Astrocyte (in vitro differentiated cells and primary cell): ENCODE measurements around the gene TRPV2. TPM values are rescaled to one million over a fixed set of nuclear protein-coding genes. Genes with fewer than 3 reads are reported as not detected.

Experiments
- DNase-seq: peaks from one replicate; pipeline ENCODE4 v3.0.0-alpha.2; 2010; ENCODE audit warnings: low read depth
- FAIRE-seq: peaks from 2 replicates; lab custom pipeline; 2011; peaks lifted over from hg19 to GRCh38; lab: Jason Lieb, UNC
- H2AFZ ChIP-seq: 2 replicates; pipeline ENCODE4 v1.6.0; 2012; ENCODE audit warnings: low read depth, low read length, inconsistent platforms
- H3K27ac ChIP-seq: 2 replicates; pipeline ENCODE4 v1.5.1; 2011; ENCODE audit warnings: low read depth, low read length, inconsistent platforms
- H3K27me3 ChIP-seq: 2 replicates; pipeline ENCODE4 v1.6.0; 2011; ENCODE audit warnings: low read length, inconsistent platforms; ENCODE audit not compliant: insufficient read depth
- H3K36me3 ChIP-seq: 2 replicates; pipeline ENCODE4 v1.5.1; 2011; ENCODE audit warnings: low read length, inconsistent platforms; ENCODE audit not compliant: insufficient read depth
- H3K4me1 ChIP-seq: 2 replicates; pipeline ENCODE4 v1.5.1; 2011; ENCODE audit warnings: low read length, inconsistent platforms; ENCODE audit not compliant: insufficient read depth
- H3K4me2 ChIP-seq: 2 replicates; pipeline ENCODE4 v1.6.0; 2012; ENCODE audit warnings: low read length, inconsistent platforms
- H3K4me3 ChIP-seq: 2 replicates; pipeline ENCODE4 v1.5.1; 2011; ENCODE audit warnings: low read depth, mild to moderate bottlenecking, low read length, inconsistent platforms; ENCODE audit not compliant: insufficient read depth
- H3K79me2 ChIP-seq: 2 replicates; pipeline ENCODE4 v1.6.0; 2012; ENCODE audit warnings: mild to moderate bottlenecking, low read length, inconsistent platforms; ENCODE audit not compliant: insufficient read depth
- H3K9ac ChIP-seq: 2 replicates; pipeline ENCODE4 v1.6.0; 2012; ENCODE audit warnings: mild to moderate bottlenecking, low read length, inconsistent platforms
- H3K9me3 ChIP-seq: 2 replicates; pipeline ENCODE4 v1.5.1; 2012; ENCODE audit warnings: low read depth, mild to moderate bottlenecking, low read length, inconsistent platforms; ENCODE audit not compliant: insufficient read depth
- H4K20me1 ChIP-seq: 2 replicates; pipeline ENCODE4 v1.6.0; 2012; ENCODE audit warnings: low read length, inconsistent platforms; ENCODE audit not compliant: insufficient read depth
- H3K27ac Mint-ChIP-seq: one replicate; pipeline ENCODE4 v1.8.0; 2021; ENCODE audit warnings: mild to moderate bottlenecking, mixed read lengths; ENCODE audit not compliant: unreplicated experiment
- H3K27me3 Mint-ChIP-seq: one replicate; pipeline ENCODE4 v1.8.0; 2021; ENCODE audit warnings: low read depth, mixed read lengths; ENCODE audit not compliant: unreplicated experiment
- H3K36me3 Mint-ChIP-seq: one replicate; pipeline ENCODE4 v1.8.0; 2021; ENCODE audit warnings: low read depth, mixed read lengths; ENCODE audit not compliant: unreplicated experiment
- H3K4me1 Mint-ChIP-seq: one replicate; pipeline ENCODE4 v1.8.0; 2021; ENCODE audit warnings: low read depth, mixed read lengths; ENCODE audit not compliant: unreplicated experiment
- H3K4me3 Mint-ChIP-seq: one replicate; pipeline ENCODE4 v1.8.0; 2021; ENCODE audit warnings: mild to moderate bottlenecking, moderate library complexity, mixed read lengths; ENCODE audit not compliant: unreplicated experiment
- H3K9me3 Mint-ChIP-seq: one replicate; pipeline ENCODE4 v1.8.0; 2021; ENCODE audit warnings: mild to moderate bottlenecking, mixed read lengths; ENCODE audit not compliant: unreplicated experiment
- EZH2 ChIP-seq: IDR thresholded peaks from 2 replicates; pipeline ENCODE4 v1.6.1; 2012; ENCODE audit warnings: mild to moderate bottlenecking, low read length, inconsistent platforms; ENCODE audit not compliant: insufficient read depth
- total RNA-seq: library from RNA; stranded (reverse); gene quantifications from 2 replicates; pipeline ENCODE4 v1.2.1, GENCODE V29; 2021
- TF ChIP-seq, protein P1 (sequence below): IDR thresholded peaks from 2 replicates; pipeline ENCODE4 v1.5.1; 2011; ENCODE audit warnings: low read depth, mild to moderate bottlenecking, inconsistent platforms, low read length, moderate library complexity; ENCODE audit not compliant: insufficient read depth

Gene TRPV2
- total RNA-seq, 1 donor from 2014 or later, result 0.86 TPM

DNA sequence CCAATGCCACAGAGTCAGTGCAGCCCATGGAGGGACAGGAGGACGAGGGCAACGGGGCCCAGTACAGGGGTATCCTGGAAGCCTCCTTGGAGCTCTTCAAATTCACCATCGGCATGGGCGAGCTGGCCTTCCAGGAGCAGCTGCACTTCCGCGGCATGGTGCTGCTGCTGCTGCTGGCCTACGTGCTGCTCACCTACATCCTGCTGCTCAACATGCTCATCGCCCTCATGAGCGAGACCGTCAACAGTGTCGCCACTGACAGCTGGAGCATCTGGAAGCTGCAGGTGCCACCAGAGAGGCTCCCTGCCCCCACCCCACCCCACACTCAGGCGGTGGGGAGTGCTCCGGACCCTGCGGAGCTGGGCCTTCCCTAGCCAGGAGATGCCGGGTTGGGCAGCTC lies 16.6 kb downstream of the TRPV2 start:
- H3K27me3 Mint-ChIP-seq, result peaks cover 8% of the 10 kb centered on the region
- no peaks in the 10 kb centered on the region for H3K9me3 ChIP-seq
- no peak for FAIRE-seq
- H4K20me1 ChIP-seq, result no peaks in the 10 kb centered on the region
- no peaks in the 10 kb centered on the region for H3K9me3 Mint-ChIP-seq
- H3K27ac ChIP-seq, result no peak overlapping the region
- H3K4me1 Mint-ChIP-seq, result no peaks in the 10 kb centered on the region
- no peaks in the 10 kb centered on the region for H3K4me1 ChIP-seq
- H3K4me3 Mint-ChIP-seq, result no peak overlapping the region
- H3K79me2 ChIP-seq, result no peaks in the 10 kb centered on the region
- no peak overlapping the region for H3K9ac ChIP-seq
- no peaks in the 10 kb centered on the region for H3K27me3 ChIP-seq
- TF ChIP-seq, protein P1, sequence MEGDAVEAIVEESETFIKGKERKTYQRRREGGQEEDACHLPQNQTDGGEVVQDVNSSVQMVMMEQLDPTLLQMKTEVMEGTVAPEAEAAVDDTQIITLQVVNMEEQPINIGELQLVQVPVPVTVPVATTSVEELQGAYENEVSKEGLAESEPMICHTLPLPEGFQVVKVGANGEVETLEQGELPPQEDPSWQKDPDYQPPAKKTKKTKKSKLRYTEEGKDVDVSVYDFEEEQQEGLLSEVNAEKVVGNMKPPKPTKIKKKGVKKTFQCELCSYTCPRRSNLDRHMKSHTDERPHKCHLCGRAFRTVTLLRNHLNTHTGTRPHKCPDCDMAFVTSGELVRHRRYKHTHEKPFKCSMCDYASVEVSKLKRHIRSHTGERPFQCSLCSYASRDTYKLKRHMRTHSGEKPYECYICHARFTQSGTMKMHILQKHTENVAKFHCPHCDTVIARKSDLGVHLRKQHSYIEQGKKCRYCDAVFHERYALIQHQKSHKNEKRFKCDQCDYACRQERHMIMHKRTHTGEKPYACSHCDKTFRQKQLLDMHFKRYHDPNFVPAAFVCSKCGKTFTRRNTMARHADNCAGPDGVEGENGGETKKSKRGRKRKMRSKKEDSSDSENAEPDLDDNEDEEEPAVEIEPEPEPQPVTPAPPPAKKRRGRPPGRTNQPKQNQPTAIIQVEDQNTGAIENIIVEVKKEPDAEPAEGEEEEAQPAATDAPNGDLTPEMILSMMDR, result no peak
- no peak for TF ChIP-seq EZH2
- H3K27ac Mint-ChIP-seq, result no peak overlapping the region
- H3K36me3 ChIP-seq, result no peaks in the 10 kb centered on the region
- H3K4me3 ChIP-seq, result no peak overlapping the region
- no peak overlapping the region for H2AFZ ChIP-seq
- H3K4me2 ChIP-seq, result no peak overlapping the region
- no peak for DNase-seq
- peaks cover 2% of the 10 kb centered on the region for H3K36me3 Mint-ChIP-seq

DNA sequence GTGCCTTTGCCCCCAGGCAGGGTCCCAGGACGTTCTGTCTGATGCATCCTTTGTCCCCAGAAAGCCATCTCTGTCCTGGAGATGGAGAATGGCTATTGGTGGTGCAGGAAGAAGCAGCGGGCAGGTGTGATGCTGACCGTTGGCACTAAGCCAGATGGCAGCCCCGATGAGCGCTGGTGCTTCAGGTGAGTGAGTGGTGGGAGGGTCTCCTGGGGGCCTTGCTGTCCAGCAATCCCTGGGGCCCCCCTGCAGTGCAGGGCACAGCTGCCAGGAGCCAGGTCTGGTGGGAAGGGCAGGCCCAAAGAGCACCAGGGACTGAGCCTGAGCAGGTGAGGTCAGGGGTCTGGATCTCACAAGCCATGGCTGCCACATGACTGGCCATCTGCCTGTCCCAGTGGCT lies 18.1 kb downstream of the TRPV2 start:
- H3K27me3 ChIP-seq, result no peaks in the 10 kb centered on the region
- H2AFZ ChIP-seq, result no peak overlapping the region
- DNase-seq (no peak), FAIRE-seq (no peak)
- no peak overlapping the region for H3K27ac Mint-ChIP-seq
- no peak overlapping the region for H3K9ac ChIP-seq
- H3K4me3 Mint-ChIP-seq, result no peak overlapping the region
- H3K27ac ChIP-seq, result no peak overlapping the region
- H3K36me3 ChIP-seq, result no peaks in the 10 kb centered on the region
- no peaks in the 10 kb centered on the region for H3K9me3 Mint-ChIP-seq
- H3K36me3 Mint-ChIP-seq, result peaks cover 2% of the 10 kb centered on the region
- no peak overlapping the region for H3K4me2 ChIP-seq
- H3K27me3 Mint-ChIP-seq, result peaks cover 8% of the 10 kb centered on the region
- no peaks in the 10 kb centered on the region for H3K9me3 ChIP-seq
- H3K79me2 ChIP-seq, result no peaks in the 10 kb centered on the region
- peaks cover 6% of the 10 kb centered on the region for H3K4me1 ChIP-seq
- H3K4me1 Mint-ChIP-seq, result no peaks in the 10 kb centered on the region
- H4K20me1 ChIP-seq, result no peaks in the 10 kb centered on the region
- H3K4me3 ChIP-seq, result no peak overlapping the region
- TF ChIP-seq, protein P1, result no peak
- no peak for TF ChIP-seq EZH2

DNA sequence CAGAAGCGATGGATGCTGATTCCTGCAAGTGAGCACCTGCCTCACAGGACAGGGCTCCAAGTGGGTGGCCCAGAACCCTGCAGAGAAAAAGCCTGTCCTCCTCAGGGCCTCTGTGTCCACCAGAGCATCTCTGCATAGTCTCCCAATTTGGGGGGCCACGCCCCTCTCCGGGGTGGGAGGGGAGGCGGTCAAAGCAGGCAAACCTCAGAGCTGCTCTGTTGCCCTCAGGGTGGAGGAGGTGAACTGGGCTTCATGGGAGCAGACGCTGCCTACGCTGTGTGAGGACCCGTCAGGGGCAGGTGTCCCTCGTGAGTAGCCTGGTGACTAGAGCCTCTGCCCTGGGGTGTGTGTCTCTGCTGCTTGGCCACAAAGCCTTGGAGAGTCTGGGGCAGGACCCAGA lies 19.3 kb downstream of the TRPV2 start:
- Histone ChIP-seq H3K36me3 (peaks cover under 1% of the 10 kb centered on the region), H3K27ac (no peak overlapping the region), H3K9me3 (no peaks in the 10 kb centered on the region), H3K79me2 (peaks cover 9% of the 10 kb centered on the region), H3K4me1 (peaks cover 6% of the 10 kb centered on the region), H3K4me2 (no peak overlapping the region), H3K4me3 (no peak overlapping the region), H2AFZ (no peak overlapping the region), H3K9ac (no peak overlapping the region), H4K20me1 (peaks cover 5% of the 10 kb centered on the region), H3K27me3 (no peaks in the 10 kb centered on the region)
- H3K36me3 Mint-ChIP-seq, result peaks cover 5% of the 10 kb centered on the region
- FAIRE-seq, result no peak
- TF ChIP-seq, protein P1, result no peak
- no peak for TF ChIP-seq EZH2
- H3K4me3 Mint-ChIP-seq, result no peak overlapping the region
- H3K4me1 Mint-ChIP-seq, result no peaks in the 10 kb centered on the region
- H3K27ac Mint-ChIP-seq, result no peak overlapping the region
- H3K9me3 Mint-ChIP-seq, result peaks cover 2% of the 10 kb centered on the region
- DNase-seq, result no peak
- H3K27me3 Mint-ChIP-seq, result peaks cover 4% of the 10 kb centered on the region
